Right lobe of liver (tissue), 6 donors: ENCODE data around the gene GFOD1. TPM values are rescaled to one million over a fixed set of nuclear protein-coding genes. Genes with fewer than 3 reads are reported as not detected.

Experiments
- ATAC-seq, 4 donors: fragments of 200-7000 bp; cut with Tn5 transposase; one replicate each; pipeline ENCODE4 v1.9.1; 2020; ENCODE audit warnings: mild to moderate bottlenecking in 4 of 4, moderate library complexity in 4 of 4
- DNase-seq, 3 donors: peaks; one replicate each; pipeline ENCODE4 v3.0.0-alpha.2; 2020
- H3K27ac ChIP-seq, 3 donors: fragments of 200-600 bp; one replicate each; pipeline ENCODE4 v1.8.0; 2022
- H3K27me3 ChIP-seq, 2 donors: fragments of 200-600 bp; one replicate each; pipeline ENCODE4 v1.8.0; 2022
- H3K36me3 ChIP-seq, 4 donors: fragments of 200-600 bp; sonication (generic) in 1 of 4; one replicate each; pipeline versions ENCODE4 v1.5.1 to v1.8.0; 2017 to 2022; ENCODE audit warnings: control low read depth in 1 of 4
- H3K4me1 ChIP-seq, 4 donors: fragments of 200-600 bp; sonication (generic) in 1 of 4; one replicate each; pipeline versions ENCODE4 v1.5.1 to v1.8.0; 2017 to 2022; ENCODE audit warnings: control low read depth in 1 of 4
- H3K4me3 ChIP-seq, 3 donors: fragments of 200-600 bp; one replicate each; pipeline ENCODE4 v1.8.0; 2022
- H3K9me3 ChIP-seq, 4 donors: fragments of 200-600 bp; sonication (generic) in 1 of 4; one replicate each; pipeline versions ENCODE4 v1.5.1 to v1.8.0; 2017 to 2022; ENCODE audit warnings: control low read depth in 1 of 4
- POLR2A ChIP-seq: fragments of 450-650 bp; IDR thresholded peaks from one replicate; pipeline ENCODE4 v1.6.1; 2017; ENCODE audit warnings: antibody characterized with exemption, mild to moderate bottlenecking
- WGBS: methylation state at CpG from one replicate; pipeline ENCODE4 v1.1.6; 2018; ENCODE audit warnings: low coverage, low lambda C conversion rate; ENCODE audit not compliant: insufficient coverage; ENCODE audit errors: missing lambda C conversion rate; 5-methylcytosine and 5-hydroxymethylcytosine counted together
- intact Hi-C, 2 donors: fragments of 100-400 bp; cut with DNase I; formaldehyde crosslinking; loops; one replicate each; pipeline versions ENCODE4 v1.11.2 to v1.14.1; 2022
- total RNA-seq, 6 experiments: library from RNA; depleted of rRNA in 2 of 6; stranded (reverse); fragments of >200 nt in 2 of 6; fragmentation: NEBNext Ultra II Directional in 3 of 6; extraction: Animal tissue kit (Norgen Biotek cat#: 25700) in 3 of 6; gene quantifications; one replicate each; pipeline versions ENCODE4 v1.1.0 to v1.2.4, GENCODE V29; 2016 to 2023
- TF ChIP-seq, protein P1 (sequence below), 4 donors: fragments of 200-600 bp in 3 of 4; fragments of 450-650 bp in 1 of 4; IDR thresholded peaks; one replicate each; pipeline versions ENCODE4 v1.5.1 to v1.8.0; 2016 to 2022; ENCODE audit warnings: antibody characterized with exemption in 4 of 4, mild to moderate bottlenecking in 2 of 4
- donor health status: DM: no; HTN: yes; CAD: no.
- donor health status: DM: no; HTN: no; CAD: no.
- donor health status: DM: no; HTN: no; CAD: no.
- donor health status: DM: no; HTN: yes; CAD: no.
- donor health status: DM: no; HTN: yes; CAD: no.

GFOD1 gene
- total RNA-seq, 6 experiments from 2014 or later = 5.4 to 8.5 (median 7.5) TPM

DNA sequence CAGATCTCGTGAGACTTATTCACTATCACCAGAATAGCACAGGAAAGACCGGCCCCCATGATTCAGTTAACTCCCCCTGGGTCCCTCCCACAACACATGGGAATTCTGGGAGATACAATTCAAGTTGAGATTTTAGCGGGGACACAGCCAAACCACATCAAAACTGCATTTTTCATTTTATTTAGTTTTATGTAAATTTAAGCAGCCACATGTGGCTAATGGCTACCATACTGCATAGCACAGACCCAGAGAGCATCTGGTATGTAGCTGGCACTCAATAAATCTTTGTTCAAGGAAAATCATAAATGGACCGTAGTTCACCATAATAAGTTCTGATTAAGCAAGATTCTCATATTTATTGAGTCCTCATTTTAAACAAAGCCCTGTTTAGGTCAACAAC, 15.3 kb downstream of the GFOD1 start:
- Histone ChIP-seq H3K4me1 (peaks cover 0 to 30% (median 5%) of the 10 kb centered on the region in 4 donors), H3K27ac (no peak overlapping the region), H3K9me3 (no peaks in the 10 kb centered on the region), H3K27me3 (no peaks in the 10 kb centered on the region), H3K36me3 (no peaks in the 10 kb centered on the region), H3K4me3 (no peak overlapping the region)
- no peak for DNase-seq
- TF ChIP-seq, protein P1, sequence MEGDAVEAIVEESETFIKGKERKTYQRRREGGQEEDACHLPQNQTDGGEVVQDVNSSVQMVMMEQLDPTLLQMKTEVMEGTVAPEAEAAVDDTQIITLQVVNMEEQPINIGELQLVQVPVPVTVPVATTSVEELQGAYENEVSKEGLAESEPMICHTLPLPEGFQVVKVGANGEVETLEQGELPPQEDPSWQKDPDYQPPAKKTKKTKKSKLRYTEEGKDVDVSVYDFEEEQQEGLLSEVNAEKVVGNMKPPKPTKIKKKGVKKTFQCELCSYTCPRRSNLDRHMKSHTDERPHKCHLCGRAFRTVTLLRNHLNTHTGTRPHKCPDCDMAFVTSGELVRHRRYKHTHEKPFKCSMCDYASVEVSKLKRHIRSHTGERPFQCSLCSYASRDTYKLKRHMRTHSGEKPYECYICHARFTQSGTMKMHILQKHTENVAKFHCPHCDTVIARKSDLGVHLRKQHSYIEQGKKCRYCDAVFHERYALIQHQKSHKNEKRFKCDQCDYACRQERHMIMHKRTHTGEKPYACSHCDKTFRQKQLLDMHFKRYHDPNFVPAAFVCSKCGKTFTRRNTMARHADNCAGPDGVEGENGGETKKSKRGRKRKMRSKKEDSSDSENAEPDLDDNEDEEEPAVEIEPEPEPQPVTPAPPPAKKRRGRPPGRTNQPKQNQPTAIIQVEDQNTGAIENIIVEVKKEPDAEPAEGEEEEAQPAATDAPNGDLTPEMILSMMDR (IDR thresholded peaks at IDR 0.05) = no peak
- TF ChIP-seq POLR2A = no peak
- intact Hi-C loops = no loop called here
- no peak for ATAC-seq
- 67% methylated on average over 4 of the region's 4 CpGs for WGBS

DNA sequence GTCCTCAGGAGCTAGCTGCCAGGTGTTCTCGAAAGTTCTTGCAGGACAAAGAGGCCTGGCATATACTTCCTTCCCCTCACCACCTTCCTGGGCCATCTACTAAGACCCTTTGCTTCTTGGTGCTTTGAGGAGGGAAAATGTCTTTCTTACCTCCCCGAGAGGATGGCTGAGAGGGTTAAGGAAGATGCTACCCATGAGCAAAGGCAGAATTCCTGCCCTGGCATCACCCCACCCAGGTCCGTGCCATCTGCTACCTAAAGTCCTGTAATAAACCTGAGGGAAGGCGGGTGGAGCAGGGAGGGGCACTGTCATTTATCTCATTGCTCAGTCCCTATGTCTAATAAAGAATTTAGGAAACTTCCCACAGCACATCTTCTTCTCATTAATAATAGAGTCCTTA, 16.2 kb downstream of the GFOD1 start:
- DNase-seq (no peak), ATAC-seq (no peak)
- no peaks in the 10 kb centered on the region for H3K36me3 ChIP-seq
- intact Hi-C loops = no loop called here
- H3K4me3 ChIP-seq = no peak overlapping the region
- TF ChIP-seq POLR2A = no peak
- TF ChIP-seq, protein P1 (IDR thresholded peaks at IDR 0.05) = no peak
- H3K4me1 ChIP-seq = peaks cover 0 to 26% (median 5%) of the 10 kb centered on the region in 4 donors
- WGBS = 67% methylated on average over 3 of the region's 4 CpGs
- no peak overlapping the region for H3K27ac ChIP-seq
- no peaks in the 10 kb centered on the region for H3K9me3 ChIP-seq
- no peaks in the 10 kb centered on the region for H3K27me3 ChIP-seq

DNA sequence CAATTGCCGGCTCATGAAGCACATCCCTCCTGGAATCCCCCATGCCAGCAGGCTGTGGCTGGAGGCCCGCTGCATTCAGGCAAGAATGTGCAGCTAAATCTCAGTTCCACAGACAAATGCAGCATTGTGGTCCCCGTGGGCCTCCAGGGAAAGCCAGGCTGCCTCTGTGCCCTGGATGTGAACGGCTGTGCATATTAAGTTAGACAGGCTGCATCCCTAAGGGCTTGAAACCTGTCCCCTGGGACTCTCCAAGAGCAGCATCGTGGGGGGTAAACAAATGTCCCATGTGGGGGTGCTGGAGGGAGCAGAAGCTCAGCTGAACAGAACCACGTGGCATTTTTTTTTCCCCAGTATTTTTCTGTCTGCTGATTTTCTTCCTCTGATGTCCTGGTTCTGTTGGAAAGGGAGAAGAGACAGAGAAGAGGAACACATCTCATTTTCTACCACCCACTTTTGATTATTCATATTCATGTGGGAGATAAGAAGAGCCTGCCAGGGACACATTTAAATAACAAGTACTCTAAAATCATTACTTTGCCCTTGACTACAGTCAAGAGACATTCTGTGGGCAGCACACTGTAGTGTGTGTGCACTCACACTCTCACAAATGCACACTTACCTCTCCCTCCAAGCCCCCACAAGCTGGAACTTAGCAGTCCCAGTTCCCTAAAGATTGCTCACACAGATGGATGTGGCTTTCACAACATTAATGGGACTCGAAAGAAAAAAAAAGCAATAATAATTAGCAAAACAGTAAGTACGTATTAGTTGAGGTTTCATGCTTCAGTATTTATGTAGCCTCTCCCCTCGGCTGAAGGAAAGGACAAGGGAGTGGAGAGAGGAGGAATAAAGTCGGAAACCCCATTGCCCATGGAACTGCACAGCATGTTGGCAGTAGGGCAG, 16.9 kb downstream of the GFOD1 start:
- H3K4me1 ChIP-seq = peaks cover 0 to 26% (median 5%) of the 10 kb centered on the region in 4 donors
- no peaks in the 10 kb centered on the region for H3K36me3 ChIP-seq
- ATAC-seq (no peak), DNase-seq (no peak)
- TF ChIP-seq, protein P1 (IDR thresholded peaks at IDR 0.05) = no peak
- TF ChIP-seq POLR2A = no peak
- H3K27ac ChIP-seq = no peak overlapping the region
- intact Hi-C loops = no loop called here
- H3K9me3 ChIP-seq = no peaks in the 10 kb centered on the region
- no peak overlapping the region for H3K4me3 ChIP-seq
- H3K27me3 ChIP-seq = no peaks in the 10 kb centered on the region
- WGBS = 71% methylated on average over 5 of the region's 10 CpGs

DNA sequence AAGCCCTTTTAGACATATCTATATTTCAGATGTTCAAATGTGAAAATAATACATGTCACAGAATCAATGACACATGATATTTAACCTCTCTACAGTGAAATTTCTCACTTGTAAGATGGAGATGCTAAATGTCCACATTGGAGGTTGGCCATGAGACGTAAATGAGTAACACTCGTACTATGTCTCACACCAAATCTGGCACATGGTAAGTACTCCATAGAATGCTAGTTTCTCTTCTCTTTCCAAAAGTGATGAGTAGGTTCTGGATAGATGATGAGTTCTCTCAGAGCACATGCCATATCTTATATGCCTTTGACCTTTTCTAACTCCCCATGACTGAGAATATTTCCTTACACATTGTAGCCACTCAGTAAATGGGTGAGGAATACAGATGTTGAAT, 17.7 kb downstream of the GFOD1 start:
- H3K4me3 ChIP-seq = no peak overlapping the region
- no peaks in the 10 kb centered on the region for H3K9me3 ChIP-seq
- H3K4me1 ChIP-seq = peaks cover 0 to 22% (median 5%) of the 10 kb centered on the region in 4 donors
- 70% methylated on average over 2 of the region's 2 CpGs for WGBS
- ATAC-seq (no peak), DNase-seq (no peak)
- intact Hi-C loops = no loop called here
- H3K27me3 ChIP-seq = no peaks in the 10 kb centered on the region
- no peak overlapping the region for H3K27ac ChIP-seq
- TF ChIP-seq POLR2A = no peak
- TF ChIP-seq, protein P1 (IDR thresholded peaks at IDR 0.05) = no peak
- no peaks in the 10 kb centered on the region for H3K36me3 ChIP-seq
